ENCODE measurements around the gene ZBTB40. TPM values are rescaled to one million over a fixed set of nuclear protein-coding genes. Genes with fewer than 3 reads are reported as not detected.
A peak's percentile ranks its signal among the peaks of the same experiment; 100 is the strongest.

Gene ZBTB40
- total RNA-seq, 1 experiment from 2014 or later, result 19.5 TPM

- RAD21 ChIA-PET (ENCODE audit: low non-redundant PET in 1 of 2, low total read pairs in 2 of 2, uncharacterized antibody in 2 of 2, unreplicated experiment in 2 of 2), result interaction anchor here in 1 of 2 experiments (1.1 kb wide), 1 partner anchor 223 kb away, joined by 3 read pairs; no protein-coding TSS in a partner anchor
- TF ChIP-seq CBX3 (IDR thresholded peaks at IDR 0.05; ENCODE audit: low read depth), result no peak
- TF ChIP-seq ZFX (IDR thresholded peaks at IDR 0.05), result no peak
- no peak for TF ChIP-seq POLR2A (IDR thresholded peaks at IDR 0.05; ENCODE audit: borderline replicate concordance, extremely low read depth, insufficient read depth, insufficient read length)
- no peak for TF ChIP-seq ATF3 (IDR thresholded peaks at IDR 0.05)
- no peak for TF ChIP-seq JUND (IDR thresholded peaks at IDR 0.05)
- no peak for TF ChIP-seq ELF1 (IDR thresholded peaks at IDR 0.05; ENCODE audit: borderline replicate concordance, low read depth)
- no peak for TF ChIP-seq ZNF274 (IDR thresholded peaks at IDR 0.05; ENCODE audit: low read depth, low read length)
- TF ChIP-seq CTCF (IDR thresholded peaks at IDR 0.05 in 2 of 3, conservative IDR thresholded peaks at IDR 0.05 in 1 of 3; ENCODE audit: borderline replicate concordance in 1 of 3, insufficient read depth in 1 of 3, low read depth in 2 of 3, low read length in 2 of 3), result no peak
- no peak for TF ChIP-seq SRF (IDR thresholded peaks at IDR 0.05; ENCODE audit: low read depth)
- CTCF ChIA-PET, result interaction anchor here (3.4 kb wide), 1 partner anchor 224 kb away, joined by 48 read pairs; the partner anchor contains the start of gene C1QC
- peaks cover 4 to 20% of the 10 kb centered on the region in 2 experiments; a peak in 2 of 4 replicates for H3K4me1 ChIP-seq (ENCODE audit: control insufficient read depth in 1 of 2, insufficient read depth in 2 of 2, low read length in 2 of 2)
- no peak overlapping the region for H3K27ac ChIP-seq (ENCODE audit: low read depth, low read length)
- no peaks in the 10 kb centered on the region for H3K9me3 ChIP-seq (ENCODE audit: control insufficient read depth in 1 of 2, insufficient read depth in 1 of 2, low read depth in 1 of 2, low read length in 2 of 2)
- H2AFZ ChIP-seq (ENCODE audit: low read depth, low read length, poor library complexity, severe bottlenecking), result no peak overlapping the region
- H3K9me2 ChIP-seq (ENCODE audit: insufficient read depth), result no peaks in the 10 kb centered on the region
- H3K36me3 ChIP-seq (ENCODE audit: control insufficient read depth in 1 of 2, insufficient read depth in 2 of 2, low read length in 2 of 2), result no peaks in the 10 kb centered on the region
- POLR2A ChIA-PET, result no interaction called here
- peak overlapping the region; percentile 33; the same call in 1 of the 2 replicates for H3K4me2 ChIP-seq (ENCODE audit: low read length)
- no TSS peak for BruUV-seq (replicated peaks)
- intact Hi-C loops (cut with micrococcal nuclease), result loop anchor here (5.0 kb wide), 1 partner anchor 762 kb away; no protein-coding TSS in a partner anchor
- H3K9ac ChIP-seq (ENCODE audit: low read length), result no peak overlapping the region
- no peaks in the 10 kb centered on the region for H4K20me1 ChIP-seq (ENCODE audit: insufficient read depth)
- DNase-seq (ENCODE audit: low read depth, low spot score) (no peak), ATAC-seq (no peak)
- H3K27me3 ChIP-seq (ENCODE audit: insufficient read depth, low read length), result no peaks in the 10 kb centered on the region
- H3K4me3 ChIP-seq (replicated peaks in 1 of 2; ENCODE audit: low read depth in 1 of 2, low read length in 2 of 2), result no peak overlapping the region
- H3K79me2 ChIP-seq (ENCODE audit: insufficient read depth, low read length), result no peaks in the 10 kb centered on the region
Measured at GRCh38 chr1:22418933-22419382, 32.7 kb upstream of the ZBTB40 start.

All from HCT116 (cell line).